WTC11 (cell line): ENCODE measurements around the gene BACE1-AS. TPM values are rescaled to one million over a fixed set of nuclear protein-coding genes. Genes with fewer than 3 reads are reported as not detected.

ENCODE experiments used
- ATAC-seq: fragments of 200-7000 bp; cut with Tn5 transposase; 2 replicates; pipeline ENCODE4 v1.10.0; 2021; ENCODE audit warnings: mild to moderate bottlenecking, moderate library complexity
- CTCF ChIA-PET: fragments of 300-600 bp; sonication (Branson Sonifier 250); formaldehyde crosslinking; loops from one replicate; lab custom pipeline; 2021; ENCODE audit warnings: antibody characterized with exemption; lab: Charles Lee
- POLR2A ChIA-PET: fragments of 350-600 bp; sonication (Branson Sonifier 250); formaldehyde crosslinking; loops from one replicate; lab custom pipeline; 2021; ENCODE audit warnings: antibody characterized with exemption; lab: Charles Lee
- DNase-seq: peaks from one replicate; pipeline ENCODE4 v3.0.0; 2021; ENCODE audit warnings: low spot score
- H3K27ac Mint-ChIP-seq: 2 replicates; pipeline ENCODE4 v1.8.0; 2021; ENCODE audit warnings: mixed read lengths
- H3K27me3 Mint-ChIP-seq: 2 replicates; pipeline ENCODE4 v1.8.0; 2021; ENCODE audit warnings: low read depth, mild to moderate bottlenecking, moderate library complexity, mixed read lengths
- H3K36me3 Mint-ChIP-seq: 2 replicates; pipeline ENCODE4 v1.8.0; 2021; ENCODE audit warnings: mixed read lengths
- H3K4me1 Mint-ChIP-seq: 2 replicates; pipeline ENCODE4 v1.8.0; 2022; ENCODE audit warnings: mixed read lengths
- H3K4me3 Mint-ChIP-seq: 2 replicates; pipeline ENCODE4 v1.8.0; 2021; ENCODE audit warnings: mild to moderate bottlenecking, moderate library complexity, mixed read lengths
- H3K9me3 Mint-ChIP-seq: 2 replicates; pipeline ENCODE4 v1.8.0; 2021; ENCODE audit warnings: mixed read lengths
- ETV6 ChIP-seq: sonication (generic); formaldehyde crosslinking; IDR thresholded peaks from 2 replicates; pipeline ENCODE4 v1.8.1; 2022; ENCODE audit warnings: mild to moderate bottlenecking, missing genetic modification reagents
- FOXP1 ChIP-seq: sonication (generic); formaldehyde crosslinking; IDR thresholded peaks from 2 replicates; pipeline ENCODE4 v1.8.0; 2022; ENCODE audit warnings: missing genetic modification reagents, mild to moderate bottlenecking, moderate library complexity, borderline replicate concordance
- GRHL2 ChIP-seq: fragments of 250-450 bp; sonication (Bioruptor Pico); IDR thresholded peaks from 2 replicates; pipeline ENCODE4 v1.8.0; 2022; ENCODE audit warnings: mild to moderate bottlenecking, moderate library complexity; ENCODE audit not compliant: insufficient replicate concordance, severe bottlenecking
- HMGA2 ChIP-seq: fragments of 250-450 bp; sonication (Bioruptor Pico); IDR thresholded peaks from 2 replicates; pipeline ENCODE4 v1.4.0; 2021; ENCODE audit warnings: mild to moderate bottlenecking, moderate library complexity
- NR3C1 ChIP-seq: sonication (generic); formaldehyde crosslinking; conservative IDR thresholded peaks from 2 replicates; pipeline ENCODE4 v1.8.1; 2023; ENCODE audit warnings: low read depth, mild to moderate bottlenecking, missing genetic modification reagents
- OVOL2 ChIP-seq: fragments of 250-450 bp; sonication (Bioruptor Pico); IDR thresholded peaks from 2 replicates; pipeline ENCODE4 v1.9.0; 2021; ENCODE audit warnings: mild to moderate bottlenecking, borderline replicate concordance
- PRRX2 ChIP-seq: fragments of 250-450 bp; sonication (Bioruptor Pico); IDR thresholded peaks from 2 replicates; pipeline ENCODE4 v1.8.0; 2021; ENCODE audit warnings: mild to moderate bottlenecking
- RORB ChIP-seq: fragments of 250-450 bp; sonication (Bioruptor Pico); IDR thresholded peaks from 2 replicates; pipeline ENCODE4 v1.9.0; 2021; ENCODE audit warnings: mild to moderate bottlenecking
- TCF7 ChIP-seq: sonication (generic); formaldehyde crosslinking; IDR thresholded peaks from 2 replicates; pipeline ENCODE4 v1.8.0; 2022; ENCODE audit warnings: mild to moderate bottlenecking, low read depth, missing genetic modification reagents, moderate library complexity
- TEAD4 ChIP-seq: sonication (generic); formaldehyde crosslinking; IDR thresholded peaks from 2 replicates; pipeline ENCODE4 v1.8.0; 2022; ENCODE audit warnings: mild to moderate bottlenecking, missing genetic modification reagents
- ZNF121 ChIP-seq: sonication (generic); formaldehyde crosslinking; IDR thresholded peaks from 2 replicates; pipeline ENCODE4 v1.8.0; 2023; ENCODE audit warnings: missing genetic modification reagents
- ZNF263 ChIP-seq: sonication (generic); formaldehyde crosslinking; IDR thresholded peaks from 2 replicates; pipeline ENCODE4 v1.8.1; 2022; ENCODE audit warnings: low read depth, mild to moderate bottlenecking, moderate library complexity, missing genetic modification reagents
- ZNF396 ChIP-seq: fragments of 250-450 bp; sonication (Bioruptor Pico); IDR thresholded peaks from 2 replicates; pipeline ENCODE4 v1.8.0; 2021; ENCODE audit warnings: mild to moderate bottlenecking, moderate library complexity, borderline replicate concordance
- ZNF423 ChIP-seq: fragments of 250-450 bp; sonication (Bioruptor Pico); IDR thresholded peaks from 2 replicates; pipeline ENCODE4 v2.1.2; 2022; ENCODE audit warnings: mild to moderate bottlenecking, moderate library complexity
- total RNA-seq: library from RNA; stranded (reverse); gene quantifications from 3 replicates; pipeline ENCODE4 v1.2.3, GENCODE V29; 2021
- TF ChIP-seq, protein P1 (sequence below): sonication (generic); formaldehyde crosslinking; IDR thresholded peaks from 2 replicates; pipeline ENCODE4 v1.8.1; 2022; ENCODE audit warnings: mild to moderate bottlenecking, moderate library complexity, missing genetic modification reagents
- TF ChIP-seq, protein P2 (sequence below): fragments of 200-600 bp; IDR thresholded peaks from 2 replicates; pipeline ENCODE4 v1.8.0; 2022; ENCODE audit warnings: antibody characterized with exemption
- TF ChIP-seq, protein P3 (sequence below): sonication (generic); formaldehyde crosslinking; IDR thresholded peaks from 2 replicates; pipeline ENCODE4 v1.8.0; 2023; ENCODE audit warnings: missing genetic modification reagents, mild to moderate bottlenecking, borderline replicate concordance
- TF ChIP-seq, protein P4 (sequence below): sonication (generic); formaldehyde crosslinking; IDR thresholded peaks from 2 replicates; pipeline ENCODE4 v1.8.0; 2023; ENCODE audit warnings: mild to moderate bottlenecking, missing genetic modification reagents
- TF ChIP-seq, protein P5 (sequence below): sonication (generic); formaldehyde crosslinking; IDR thresholded peaks from 2 replicates; pipeline ENCODE4 v1.8.1; 2022; ENCODE audit warnings: low read depth, mild to moderate bottlenecking, moderate library complexity, missing genetic modification reagents, borderline replicate concordance

BACE1-AS gene
- total RNA-seq, 1 experiment from 2014 or later, result 13.8 TPM

DNA sequence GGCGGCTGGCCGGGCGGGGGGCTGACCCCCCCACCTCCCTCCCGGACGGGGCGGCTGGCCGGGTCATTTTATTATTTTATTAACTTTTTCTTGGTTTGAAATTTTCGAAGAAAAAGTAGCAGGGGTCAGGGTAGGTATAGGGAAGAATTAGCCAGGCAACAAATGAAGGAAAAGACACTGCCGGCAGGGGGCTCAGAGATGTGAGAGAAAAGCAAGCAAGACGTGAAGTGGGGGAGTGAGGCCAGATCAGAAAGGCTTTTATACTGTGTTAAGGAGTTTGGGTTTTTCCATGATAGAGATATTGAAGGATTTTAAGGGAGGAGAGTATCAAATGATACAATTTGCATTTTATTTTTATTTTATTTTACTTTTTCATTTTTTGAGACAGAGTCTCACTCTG, 39.6 kb upstream of the BACE1-AS start (continued):
- TF ChIP-seq, protein P1, sequence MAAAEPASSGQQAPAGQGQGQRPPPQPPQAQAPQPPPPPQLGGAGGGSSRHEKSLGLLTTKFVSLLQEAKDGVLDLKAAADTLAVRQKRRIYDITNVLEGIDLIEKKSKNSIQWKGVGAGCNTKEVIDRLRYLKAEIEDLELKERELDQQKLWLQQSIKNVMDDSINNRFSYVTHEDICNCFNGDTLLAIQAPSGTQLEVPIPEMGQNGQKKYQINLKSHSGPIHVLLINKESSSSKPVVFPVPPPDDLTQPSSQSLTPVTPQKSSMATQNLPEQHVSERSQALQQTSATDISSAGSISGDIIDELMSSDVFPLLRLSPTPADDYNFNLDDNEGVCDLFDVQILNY, result no peak
- TF ChIP-seq ZNF396 (CRISPR knock-in tag) (no peak), HMGA2 (CRISPR knock-in tag) (no peak), TEAD4 (no peak), ZNF121 (CRISPR knock-in tag) (no peak), TCF7 (no peak)
- TF ChIP-seq, protein P2, sequence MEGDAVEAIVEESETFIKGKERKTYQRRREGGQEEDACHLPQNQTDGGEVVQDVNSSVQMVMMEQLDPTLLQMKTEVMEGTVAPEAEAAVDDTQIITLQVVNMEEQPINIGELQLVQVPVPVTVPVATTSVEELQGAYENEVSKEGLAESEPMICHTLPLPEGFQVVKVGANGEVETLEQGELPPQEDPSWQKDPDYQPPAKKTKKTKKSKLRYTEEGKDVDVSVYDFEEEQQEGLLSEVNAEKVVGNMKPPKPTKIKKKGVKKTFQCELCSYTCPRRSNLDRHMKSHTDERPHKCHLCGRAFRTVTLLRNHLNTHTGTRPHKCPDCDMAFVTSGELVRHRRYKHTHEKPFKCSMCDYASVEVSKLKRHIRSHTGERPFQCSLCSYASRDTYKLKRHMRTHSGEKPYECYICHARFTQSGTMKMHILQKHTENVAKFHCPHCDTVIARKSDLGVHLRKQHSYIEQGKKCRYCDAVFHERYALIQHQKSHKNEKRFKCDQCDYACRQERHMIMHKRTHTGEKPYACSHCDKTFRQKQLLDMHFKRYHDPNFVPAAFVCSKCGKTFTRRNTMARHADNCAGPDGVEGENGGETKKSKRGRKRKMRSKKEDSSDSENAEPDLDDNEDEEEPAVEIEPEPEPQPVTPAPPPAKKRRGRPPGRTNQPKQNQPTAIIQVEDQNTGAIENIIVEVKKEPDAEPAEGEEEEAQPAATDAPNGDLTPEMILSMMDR, result no peak
- TF ChIP-seq, all 79 proteins: peak for 0

DNA sequence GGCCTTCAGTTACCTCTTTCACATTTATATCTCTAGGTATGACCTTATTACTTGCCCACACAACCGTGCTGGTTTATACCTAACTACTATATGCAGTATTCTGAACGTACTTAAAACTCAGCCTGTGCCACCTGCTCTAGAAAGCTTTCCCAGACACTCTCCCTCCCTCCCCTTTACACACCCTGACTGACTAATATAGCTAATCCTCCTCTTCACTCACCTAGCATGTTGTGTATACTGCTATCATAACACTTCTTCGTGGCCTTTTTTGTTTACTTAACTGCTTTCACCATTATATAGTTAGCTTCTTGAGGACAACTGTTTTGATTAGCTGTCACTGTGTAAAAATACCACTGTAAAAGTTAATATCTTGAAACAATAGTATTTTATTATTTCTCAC, 35.2 kb upstream of the BACE1-AS start:
- CTCF ChIA-PET, result no interaction called here
- POLR2A ChIA-PET, result no interaction called here
- H3K4me3 Mint-ChIP-seq, result no peak overlapping the region
- H3K9me3 Mint-ChIP-seq, result no peaks in the 10 kb centered on the region
- no peak overlapping the region for H3K27ac Mint-ChIP-seq
- H3K4me1 Mint-ChIP-seq, result no peaks in the 10 kb centered on the region
- DNase-seq (no peak), ATAC-seq (no peak)
- TF ChIP-seq PRRX2 (CRISPR knock-in tag) (no peak), GRHL2 (no peak), TCF7 (no peak), NR3C1 (CRISPR knock-in tag) (no peak), FOXP1 (no peak), TEAD4 (no peak), ZNF423 (no peak), ZNF263 (CRISPR knock-in tag) (no peak), RORB (no peak), OVOL2 (CRISPR knock-in tag) (no peak), ETV6 (CRISPR knock-in tag) (no peak)
- TF ChIP-seq, protein P2, result no peak
- TF ChIP-seq, protein P3, sequence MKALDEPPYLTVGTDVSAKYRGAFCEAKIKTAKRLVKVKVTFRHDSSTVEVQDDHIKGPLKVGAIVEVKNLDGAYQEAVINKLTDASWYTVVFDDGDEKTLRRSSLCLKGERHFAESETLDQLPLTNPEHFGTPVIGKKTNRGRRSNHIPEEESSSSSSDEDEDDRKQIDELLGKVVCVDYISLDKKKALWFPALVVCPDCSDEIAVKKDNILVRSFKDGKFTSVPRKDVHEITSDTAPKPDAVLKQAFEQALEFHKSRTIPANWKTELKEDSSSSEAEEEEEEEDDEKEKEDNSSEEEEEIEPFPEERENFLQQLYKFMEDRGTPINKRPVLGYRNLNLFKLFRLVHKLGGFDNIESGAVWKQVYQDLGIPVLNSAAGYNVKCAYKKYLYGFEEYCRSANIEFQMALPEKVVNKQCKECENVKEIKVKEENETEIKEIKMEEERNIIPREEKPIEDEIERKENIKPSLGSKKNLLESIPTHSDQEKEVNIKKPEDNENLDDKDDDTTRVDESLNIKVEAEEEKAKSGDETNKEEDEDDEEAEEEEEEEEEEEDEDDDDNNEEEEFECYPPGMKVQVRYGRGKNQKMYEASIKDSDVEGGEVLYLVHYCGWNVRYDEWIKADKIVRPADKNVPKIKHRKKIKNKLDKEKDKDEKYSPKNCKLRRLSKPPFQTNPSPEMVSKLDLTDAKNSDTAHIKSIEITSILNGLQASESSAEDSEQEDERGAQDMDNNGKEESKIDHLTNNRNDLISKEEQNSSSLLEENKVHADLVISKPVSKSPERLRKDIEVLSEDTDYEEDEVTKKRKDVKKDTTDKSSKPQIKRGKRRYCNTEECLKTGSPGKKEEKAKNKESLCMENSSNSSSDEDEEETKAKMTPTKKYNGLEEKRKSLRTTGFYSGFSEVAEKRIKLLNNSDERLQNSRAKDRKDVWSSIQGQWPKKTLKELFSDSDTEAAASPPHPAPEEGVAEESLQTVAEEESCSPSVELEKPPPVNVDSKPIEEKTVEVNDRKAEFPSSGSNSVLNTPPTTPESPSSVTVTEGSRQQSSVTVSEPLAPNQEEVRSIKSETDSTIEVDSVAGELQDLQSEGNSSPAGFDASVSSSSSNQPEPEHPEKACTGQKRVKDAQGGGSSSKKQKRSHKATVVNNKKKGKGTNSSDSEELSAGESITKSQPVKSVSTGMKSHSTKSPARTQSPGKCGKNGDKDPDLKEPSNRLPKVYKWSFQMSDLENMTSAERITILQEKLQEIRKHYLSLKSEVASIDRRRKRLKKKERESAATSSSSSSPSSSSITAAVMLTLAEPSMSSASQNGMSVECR (CRISPR knock-in tag), result no peak
- TF ChIP-seq, protein P4, sequence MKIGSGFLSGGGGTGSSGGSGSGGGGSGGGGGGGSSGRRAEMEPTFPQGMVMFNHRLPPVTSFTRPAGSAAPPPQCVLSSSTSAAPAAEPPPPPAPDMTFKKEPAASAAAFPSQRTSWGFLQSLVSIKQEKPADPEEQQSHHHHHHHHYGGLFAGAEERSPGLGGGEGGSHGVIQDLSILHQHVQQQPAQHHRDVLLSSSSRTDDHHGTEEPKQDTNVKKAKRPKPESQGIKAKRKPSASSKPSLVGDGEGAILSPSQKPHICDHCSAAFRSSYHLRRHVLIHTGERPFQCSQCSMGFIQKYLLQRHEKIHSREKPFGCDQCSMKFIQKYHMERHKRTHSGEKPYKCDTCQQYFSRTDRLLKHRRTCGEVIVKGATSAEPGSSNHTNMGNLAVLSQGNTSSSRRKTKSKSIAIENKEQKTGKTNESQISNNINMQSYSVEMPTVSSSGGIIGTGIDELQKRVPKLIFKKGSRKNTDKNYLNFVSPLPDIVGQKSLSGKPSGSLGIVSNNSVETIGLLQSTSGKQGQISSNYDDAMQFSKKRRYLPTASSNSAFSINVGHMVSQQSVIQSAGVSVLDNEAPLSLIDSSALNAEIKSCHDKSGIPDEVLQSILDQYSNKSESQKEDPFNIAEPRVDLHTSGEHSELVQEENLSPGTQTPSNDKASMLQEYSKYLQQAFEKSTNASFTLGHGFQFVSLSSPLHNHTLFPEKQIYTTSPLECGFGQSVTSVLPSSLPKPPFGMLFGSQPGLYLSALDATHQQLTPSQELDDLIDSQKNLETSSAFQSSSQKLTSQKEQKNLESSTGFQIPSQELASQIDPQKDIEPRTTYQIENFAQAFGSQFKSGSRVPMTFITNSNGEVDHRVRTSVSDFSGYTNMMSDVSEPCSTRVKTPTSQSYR (CRISPR knock-in tag), result no peak
- TF ChIP-seq, protein P5, sequence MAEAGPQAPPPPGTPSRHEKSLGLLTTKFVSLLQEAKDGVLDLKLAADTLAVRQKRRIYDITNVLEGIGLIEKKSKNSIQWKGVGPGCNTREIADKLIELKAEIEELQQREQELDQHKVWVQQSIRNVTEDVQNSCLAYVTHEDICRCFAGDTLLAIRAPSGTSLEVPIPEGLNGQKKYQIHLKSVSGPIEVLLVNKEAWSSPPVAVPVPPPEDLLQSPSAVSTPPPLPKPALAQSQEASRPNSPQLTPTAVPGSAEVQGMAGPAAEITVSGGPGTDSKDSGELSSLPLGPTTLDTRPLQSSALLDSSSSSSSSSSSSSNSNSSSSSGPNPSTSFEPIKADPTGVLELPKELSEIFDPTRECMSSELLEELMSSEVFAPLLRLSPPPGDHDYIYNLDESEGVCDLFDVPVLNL (CRISPR knock-in tag), result no peak
- peaks cover 29% of the 10 kb centered on the region for H3K36me3 Mint-ChIP-seq
- no peaks in the 10 kb centered on the region for H3K27me3 Mint-ChIP-seq
